ENCODE measurements around the gene TPM2.

Gene TPM2

GRCh38 chr9:35673132-35674024 lies 16.3 kb downstream of the TPM2 start, which contains the start of gene CA9:
TSS of gene CA9 (plus strand) at chr9:35673928. CDS start at chr9:35673960, 32 bp downstream.
- DNase-seq = no peak

GRCh38 chr9:35669331-35670145 lies 20.2 kb downstream of the TPM2 start:
- no peak for DNase-seq

- DNase-seq = no peak
Observed at GRCh38 chr9:35667939-35668338, 21.8 kb downstream of the TPM2 start.

- no peak for DNase-seq
Observed at GRCh38 chr9:35666549-35666948, 23.2 kb downstream of the TPM2 start.

- no peak for DNase-seq
Observed at GRCh38 chr9:35666045-35666444, 23.7 kb downstream of the TPM2 start.

- no peak for DNase-seq
Observed at GRCh38 chr9:35665471-35665818, 24.3 kb downstream of the TPM2 start.

GRCh38 chr9:35664531-35665470 lies 24.9 kb downstream of the TPM2 start, which contains the start of gene ARHGEF39:
TSS of gene ARHGEF39 (minus strand) at chr9:35665195. CDS start at chr9:35665169, 26 bp downstream.
- peak; percentile 89 for DNase-seq

- DNase-seq = no peak
Observed at GRCh38 chr9:35662437-35662836, 27.3 kb downstream of the TPM2 start.

GRCh38 chr9:35661756-35662350 lies 27.9 kb downstream of the TPM2 start:
- no peak for DNase-seq

GRCh38 chr9:35660966-35661415 lies 28.7 kb downstream of the TPM2 start:
- DNase-seq = no peak

- DNase-seq = no peak
Observed at GRCh38 chr9:35659340-35659739, 30.4 kb downstream of the TPM2 start.

GRCh38 chr9:35658968-35659220 lies 30.8 kb downstream of the TPM2 start:
- no peak for DNase-seq

GRCh38 chr9:35658137-35658967 lies 31.4 kb downstream of the TPM2 start, which contains the start of gene CCDC107:
TSS of gene CCDC107 (plus strand) at chr9:35658292. CDS start at chr9:35658380, 88 bp downstream.
- peak; percentile 64 for DNase-seq

- peak; percentile 99 for DNase-seq
Observed at GRCh38 chr9:35657546-35658136, 32.1 kb downstream of the TPM2 start, which contains the start of gene RMRP. TSS of gene RMRP (minus strand) at chr9:35658019.

GRCh38 chr9:35656831-35657545 lies 32.7 kb downstream of the TPM2 start:
- DNase-seq = peak; percentile 53

- no peak for DNase-seq
Observed at GRCh38 chr9:35656348-35656747, 33.4 kb downstream of the TPM2 start.

- no peak for DNase-seq
Observed at GRCh38 chr9:35653611-35654010, 36.1 kb downstream of the TPM2 start.

GRCh38 chr9:35652829-35653209 lies 36.9 kb downstream of the TPM2 start:
- DNase-seq = no peak

GRCh38 chr9:35651956-35652828 lies 37.5 kb downstream of the TPM2 start:
- DNase-seq = no peak
